Activated T-helper 1 cell treated with anti-CD3 and anti-CD28 coated beads, Interleukin-12 subunit alpha, Interleukin-12 subunit beta, Interleukin-2, Interleukin-4 antibody, amounts not matched to agents 30 ng/mL and 10 ng/mL and 1 ng/mL, durations not matched to agents 14 hours and 24 hours and 36 hours (primary cell): ENCODE results near the gene PFKM. TPM values are rescaled to one million over a fixed set of nuclear protein-coding genes. Genes with fewer than 3 reads are reported as not detected.
A peak's percentile ranks its signal among the peaks of the same experiment; 100 is the strongest.

Source experiments
- DNase-seq: peaks from one replicate; pipeline ENCODE4 v3.0.0; 2021; ENCODE audit warnings: low spot score
- H3K27ac Mint-ChIP-seq: one replicate; pipeline ENCODE4 v1.8.0; 2021; ENCODE audit warnings: mild to moderate bottlenecking, mixed read lengths
- H3K27me3 Mint-ChIP-seq: one replicate; pipeline ENCODE4 v1.8.0; 2022; ENCODE audit warnings: mild to moderate bottlenecking, moderate library complexity, mixed read lengths; ENCODE audit not compliant: insufficient read depth
- H3K36me3 Mint-ChIP-seq: one replicate; pipeline ENCODE4 v1.8.0; 2021; ENCODE audit warnings: low read depth, mixed read lengths
- H3K4me1 Mint-ChIP-seq: one replicate; pipeline ENCODE4 v1.8.0; 2021; ENCODE audit warnings: low read depth, mixed read lengths
- H3K4me3 Mint-ChIP-seq: one replicate; pipeline ENCODE4 v1.8.0; 2021; ENCODE audit warnings: mild to moderate bottlenecking, moderate library complexity, mixed read lengths
- H3K9me3 Mint-ChIP-seq: one replicate; pipeline ENCODE4 v1.8.0; 2021; ENCODE audit warnings: mixed read lengths
- intact Hi-C: fragments of 100-400 bp; cut with micrococcal nuclease; formaldehyde crosslinking; loops from one replicate; pipeline ENCODE4 v1.15.1; 2024
- total RNA-seq: library from RNA; stranded (reverse); gene quantifications from 2 replicates; pipeline ENCODE4 v1.2.3, GENCODE V29; 2022

The PFKM gene
- total RNA-seq, 1 donor from 2014 or later, result 59.7 TPM

DNA sequence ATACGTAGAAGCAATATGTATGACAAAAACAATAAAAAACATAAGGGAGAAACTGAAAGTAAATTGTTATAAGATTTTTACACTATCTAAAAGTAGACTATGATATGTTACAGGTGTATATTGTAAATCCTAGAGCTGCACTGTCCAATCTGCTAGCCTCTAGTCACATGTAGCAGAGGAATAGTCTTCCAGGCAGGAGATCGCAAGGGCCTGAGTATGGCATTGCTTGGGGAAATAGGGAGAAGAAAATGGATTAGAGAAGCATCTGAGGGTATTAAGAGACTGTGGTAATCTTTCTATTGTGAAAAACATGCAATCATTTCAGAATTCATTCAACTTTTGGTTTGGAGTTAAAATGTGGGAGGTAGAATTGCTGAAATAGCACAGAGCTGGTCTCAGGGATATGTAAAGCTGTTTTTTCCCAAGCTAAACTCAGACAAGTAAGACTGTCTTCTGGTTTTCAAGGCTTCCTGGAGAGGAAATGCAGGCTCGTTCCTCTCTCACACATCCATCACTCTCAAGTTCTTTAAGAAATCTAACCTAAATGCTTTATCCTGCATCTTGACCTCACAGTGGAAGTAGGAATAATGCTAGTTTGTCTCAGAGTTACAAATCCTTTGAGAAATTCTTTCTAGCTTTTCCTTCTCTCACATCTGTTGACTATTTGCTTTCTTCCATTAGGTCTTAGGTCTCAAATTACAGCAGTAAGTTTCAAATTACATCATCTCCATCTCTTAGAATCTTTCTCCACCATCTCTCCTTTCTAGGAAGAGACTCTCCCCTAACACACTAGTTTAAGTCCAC is 56.7 kb downstream of the PFKM start:
- DNase-seq, result no peak
- H3K4me1 Mint-ChIP-seq, result peaks cover 17% of the 10 kb centered on the region
- no peak overlapping the region for H3K27ac Mint-ChIP-seq
- H3K27me3 Mint-ChIP-seq, result peaks cover 16% of the 10 kb centered on the region
- H3K4me3 Mint-ChIP-seq, result peak overlapping the region; percentile 21
- intact Hi-C loops, result no loop called here
- H3K36me3 Mint-ChIP-seq, result peaks cover 2% of the 10 kb centered on the region
- H3K9me3 Mint-ChIP-seq, result no peaks in the 10 kb centered on the region

DNA sequence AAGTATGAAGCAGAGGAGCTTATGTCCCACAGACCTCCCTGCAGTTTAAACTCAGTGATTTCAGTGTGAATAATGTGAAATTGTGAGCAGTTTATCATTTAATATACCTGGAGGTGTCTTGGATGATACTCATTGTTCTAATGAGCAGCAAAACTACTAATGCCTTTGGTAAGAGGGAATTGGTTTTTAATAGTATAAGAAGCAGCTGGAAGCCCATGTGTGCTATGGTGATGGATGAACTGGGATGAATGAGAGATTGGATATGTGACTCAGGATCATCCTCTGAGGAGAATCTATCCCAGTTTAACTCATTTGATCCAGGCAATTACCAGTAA is 57.2 kb downstream of the PFKM start:
- no peak overlapping the region for H3K27ac Mint-ChIP-seq
- intact Hi-C loops, result no loop called here
- peaks cover 20% of the 10 kb centered on the region for H3K27me3 Mint-ChIP-seq
- peaks cover 23% of the 10 kb centered on the region for H3K4me1 Mint-ChIP-seq
- peaks cover 2% of the 10 kb centered on the region for H3K36me3 Mint-ChIP-seq
- peak overlapping the region; percentile 2 for H3K4me3 Mint-ChIP-seq
- DNase-seq, result no peak
- H3K9me3 Mint-ChIP-seq, result no peaks in the 10 kb centered on the region

- Mint-ChIP-seq H3K36me3 (peaks cover 2% of the 10 kb centered on the region), H3K27me3 (peaks cover 27% of the 10 kb centered on the region), H3K9me3 (no peaks in the 10 kb centered on the region), H3K4me3 (no peak overlapping the region), H3K4me1 (peaks cover 39% of the 10 kb centered on the region), H3K27ac (no peak overlapping the region)
- no peak for DNase-seq
- intact Hi-C loops, result no loop called here
Observed at GRCh38 chr12:48177982-48178381, 58.8 kb downstream of the PFKM start.

DNA sequence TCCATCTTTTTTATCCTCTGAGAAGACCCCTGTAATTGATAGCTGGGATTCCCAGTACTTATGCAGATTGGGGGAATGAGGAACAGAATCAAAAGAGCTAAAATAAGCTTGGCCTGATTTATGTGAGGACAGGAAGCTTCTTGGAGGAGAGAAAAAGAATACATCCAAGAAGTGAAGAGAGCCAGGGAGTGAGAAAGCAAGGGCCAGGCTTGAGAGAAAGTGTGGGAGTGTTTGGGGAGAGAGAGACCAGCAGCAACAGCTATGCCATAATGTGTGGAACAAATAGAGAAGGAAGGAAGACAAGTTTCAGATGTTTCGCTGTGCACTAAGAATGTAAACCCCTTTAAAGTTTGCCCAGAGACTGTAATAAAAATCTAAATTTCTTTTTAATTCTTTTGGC is 60.3 kb downstream of the PFKM start:
- DNase-seq, result no peak
- peaks cover 2% of the 10 kb centered on the region for H3K36me3 Mint-ChIP-seq
- H3K27ac Mint-ChIP-seq, result no peak overlapping the region
- intact Hi-C loops, result no loop called here
- no peak overlapping the region for H3K4me3 Mint-ChIP-seq
- H3K9me3 Mint-ChIP-seq, result no peaks in the 10 kb centered on the region
- peaks cover 40% of the 10 kb centered on the region for H3K4me1 Mint-ChIP-seq
- H3K27me3 Mint-ChIP-seq, result peaks cover 31% of the 10 kb centered on the region

DNA sequence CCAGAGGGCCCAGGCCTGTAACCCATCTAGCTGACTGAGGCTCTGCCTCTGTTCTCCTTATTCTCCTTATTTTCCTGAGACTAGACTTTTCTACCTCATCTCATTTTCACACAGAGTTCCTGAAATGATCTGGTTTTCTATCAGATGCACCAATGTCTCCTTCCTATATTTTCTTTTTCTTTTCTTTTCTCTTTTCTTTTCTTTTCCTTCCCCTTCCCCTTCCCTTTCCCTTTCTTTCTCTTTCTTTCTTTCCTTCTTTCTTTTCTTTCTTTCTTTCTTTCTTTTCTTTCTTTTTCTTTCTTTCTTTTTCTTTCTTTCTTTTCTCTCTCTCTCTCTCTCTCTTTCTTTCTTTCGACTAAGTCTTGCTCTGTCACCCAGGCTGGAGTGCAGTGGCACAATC is 61.3 kb downstream of the PFKM start:
- no peak overlapping the region for H3K27ac Mint-ChIP-seq
- peaks cover 40% of the 10 kb centered on the region for H3K4me1 Mint-ChIP-seq
- DNase-seq, result no peak
- peaks cover 40% of the 10 kb centered on the region for H3K27me3 Mint-ChIP-seq
- intact Hi-C loops, result loop anchor here (5.0 kb wide), 4 partner anchors 73 to 473 kb away; partner anchors contain the start of genes COL2A1, RPAP3 and SENP1
- no peaks in the 10 kb centered on the region for H3K9me3 Mint-ChIP-seq
- H3K36me3 Mint-ChIP-seq, result peaks cover 2% of the 10 kb centered on the region
- H3K4me3 Mint-ChIP-seq, result no peak overlapping the region

GRCh38 chr12:48180857-48181495 is 61.8 kb downstream of the PFKM start:
- H3K9me3 Mint-ChIP-seq, result no peaks in the 10 kb centered on the region
- no peak overlapping the region for H3K4me3 Mint-ChIP-seq
- peaks cover 2% of the 10 kb centered on the region for H3K36me3 Mint-ChIP-seq
- peaks cover 46% of the 10 kb centered on the region for H3K27me3 Mint-ChIP-seq
- H3K27ac Mint-ChIP-seq, result no peak overlapping the region
- peaks cover 40% of the 10 kb centered on the region for H3K4me1 Mint-ChIP-seq
- DNase-seq, result no peak
- intact Hi-C loops, result loop anchor here (5.0 kb wide), 4 partner anchors 74 to 474 kb away; partner anchors contain the start of genes COL2A1, RPAP3 and SENP1

- H3K27me3 Mint-ChIP-seq, result peaks cover 52% of the 10 kb centered on the region
Observed at GRCh38 chr12:48182631-48183030, 63.5 kb downstream of the PFKM start.

DNA sequence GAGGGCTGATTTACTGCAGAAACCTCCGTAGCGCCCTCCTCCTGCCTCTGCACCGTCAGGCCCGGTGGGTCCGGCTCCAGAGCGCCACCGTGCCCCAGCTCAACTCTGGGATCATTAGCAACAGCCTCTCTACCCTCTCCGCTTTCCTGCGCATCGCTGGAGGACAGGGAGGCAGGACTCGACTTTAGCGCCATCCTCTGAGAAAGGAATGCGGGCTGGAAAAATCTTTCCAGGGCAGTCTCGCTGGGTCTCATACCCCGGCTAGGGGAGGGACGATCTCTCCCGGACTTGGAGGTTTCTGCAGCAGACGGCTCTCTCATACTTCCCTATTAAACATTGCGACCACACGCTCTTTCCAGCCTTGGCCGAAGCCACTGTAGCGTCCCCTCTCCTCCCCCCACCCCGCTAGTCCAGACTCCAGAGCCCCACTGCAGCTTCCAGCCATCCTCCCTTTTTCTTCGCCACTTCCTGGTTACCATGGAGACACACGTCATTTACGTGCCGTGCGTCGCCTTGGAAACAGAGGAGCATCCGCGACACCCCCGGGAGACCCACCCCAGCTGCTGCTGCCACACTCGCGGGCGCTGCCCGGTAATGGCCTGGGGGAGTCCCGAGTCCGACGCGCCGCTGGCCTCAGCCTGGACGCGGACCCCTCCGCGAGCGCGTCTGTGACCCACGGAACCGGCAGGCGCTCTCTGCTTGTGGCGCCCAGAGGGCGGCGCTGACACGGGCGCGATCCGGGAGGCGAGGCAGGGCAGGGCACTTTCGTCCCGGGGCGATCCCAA is 64.1 kb downstream of the PFKM start, which contains the start of gene CCDC184:
Gene CCDC184, plus strand, starts transcription at position 554 of the 785 bp plus-strand sequence. CDS start 479 bp downstream, outside the sequence.
- peak within 1 kb of the TSS; percentile 91 for H3K4me3 Mint-ChIP-seq
- H3K9me3 Mint-ChIP-seq, result no peaks in the 10 kb centered on the region
- H3K27ac Mint-ChIP-seq, result peak within 1 kb of the TSS; percentile 82
- peaks cover 52% of the 10 kb centered on the region for H3K27me3 Mint-ChIP-seq
- peaks cover 2% of the 10 kb centered on the region for H3K36me3 Mint-ChIP-seq
- H3K4me1 Mint-ChIP-seq, result peaks cover 35% of the 10 kb centered on the region
- DNase-seq, result peak; percentile 76
- intact Hi-C loops, result loop anchor here (1.0 to 5.0 kb wide), 6 partner anchors 16 to 476 kb away; partner anchors contain the start of genes ASB8, COL2A1, RPAP3 and SENP1

More at GRCh38 chr12:48182631-48183030, 63.5 kb downstream of the PFKM start:
- Mint-ChIP-seq H3K27ac (peak overlapping the region; percentile 82), H3K4me3 (peak overlapping the region; percentile 91), H3K36me3 (peaks cover 2% of the 10 kb centered on the region), H3K4me1 (peaks cover 35% of the 10 kb centered on the region), H3K9me3 (no peaks in the 10 kb centered on the region)
- intact Hi-C loops, result loop anchor here (1.0 to 5.0 kb wide), 6 partner anchors 16 to 475 kb away; partner anchors contain the start of genes ASB8, COL2A1, RPAP3 and SENP1
- DNase-seq, result no peak

DNA sequence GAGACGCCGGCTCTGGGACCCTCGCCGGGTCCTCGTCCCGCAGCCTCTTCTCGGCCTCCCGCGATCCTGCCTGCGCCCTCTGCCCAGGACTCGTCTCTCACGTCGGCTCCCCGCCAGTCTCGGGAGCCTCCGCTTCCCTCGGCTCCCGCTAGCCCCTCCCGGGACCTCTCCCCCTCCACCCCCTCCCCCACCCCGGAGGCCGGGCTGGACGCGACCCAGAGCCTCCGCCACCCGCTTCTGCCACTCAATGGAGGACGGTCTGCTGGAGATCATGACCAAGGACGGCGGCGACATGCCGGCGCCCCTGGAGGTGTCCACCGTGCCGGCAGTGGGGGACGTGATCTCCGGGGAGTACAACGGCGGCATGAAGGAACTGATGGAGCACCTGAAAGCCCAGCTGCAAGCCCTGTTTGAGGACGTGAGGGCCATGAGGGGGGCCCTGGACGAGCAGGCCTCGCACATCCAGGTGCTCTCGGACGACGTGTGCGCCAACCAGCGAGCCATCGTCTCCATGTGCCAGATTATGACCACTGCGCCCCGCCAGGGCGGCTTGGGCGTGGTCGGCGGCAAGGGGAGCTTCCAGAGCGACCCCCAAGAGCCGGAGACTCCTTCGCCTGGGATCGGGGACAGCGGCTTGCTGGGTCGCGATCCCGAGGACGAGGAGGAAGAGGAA is 64.8 kb downstream of the PFKM start:
- Mint-ChIP-seq H3K36me3 (peaks cover 2% of the 10 kb centered on the region), H3K4me3 (peak overlapping the region; percentile 91), H3K4me1 (peaks cover 35% of the 10 kb centered on the region), H3K27me3 (peaks cover 51% of the 10 kb centered on the region), H3K27ac (peak overlapping the region; percentile 11), H3K9me3 (no peaks in the 10 kb centered on the region)
- no peak for DNase-seq
- intact Hi-C loops, result loop anchor here (1.0 to 5.0 kb wide), 6 partner anchors 15 to 477 kb away; partner anchors contain the start of genes ASB8, COL2A1, RPAP3 and SENP1

- Mint-ChIP-seq H3K27me3 (peaks cover 57% of the 10 kb centered on the region), H3K4me3 (peak overlapping the region; percentile 67), H3K9me3 (no peaks in the 10 kb centered on the region), H3K4me1 (peaks cover 35% of the 10 kb centered on the region), H3K27ac (peak overlapping the region; percentile 29), H3K36me3 (peaks cover under 1% of the 10 kb centered on the region)
- intact Hi-C loops, result loop anchor here (5.0 kb wide), 4 partner anchors 77 to 477 kb away; partner anchors contain the start of genes COL2A1, RPAP3 and SENP1
- no peak for DNase-seq
Observed at GRCh38 chr12:48184549-48184922, 65.4 kb downstream of the PFKM start.

- peak overlapping the region; percentile 67 for H3K4me3 Mint-ChIP-seq
- H3K4me1 Mint-ChIP-seq, result peaks cover 35% of the 10 kb centered on the region
- peaks cover 60% of the 10 kb centered on the region for H3K27me3 Mint-ChIP-seq
- intact Hi-C loops, result no loop called here
- no peak overlapping the region for H3K27ac Mint-ChIP-seq
- no peak for DNase-seq
- no peaks in the 10 kb centered on the region for H3K36me3 Mint-ChIP-seq
- H3K9me3 Mint-ChIP-seq, result no peaks in the 10 kb centered on the region
Observed at GRCh38 chr12:48185181-48185919, 66.2 kb downstream of the PFKM start.
